ENCODE results near the gene CYP27B1.

DNA sequence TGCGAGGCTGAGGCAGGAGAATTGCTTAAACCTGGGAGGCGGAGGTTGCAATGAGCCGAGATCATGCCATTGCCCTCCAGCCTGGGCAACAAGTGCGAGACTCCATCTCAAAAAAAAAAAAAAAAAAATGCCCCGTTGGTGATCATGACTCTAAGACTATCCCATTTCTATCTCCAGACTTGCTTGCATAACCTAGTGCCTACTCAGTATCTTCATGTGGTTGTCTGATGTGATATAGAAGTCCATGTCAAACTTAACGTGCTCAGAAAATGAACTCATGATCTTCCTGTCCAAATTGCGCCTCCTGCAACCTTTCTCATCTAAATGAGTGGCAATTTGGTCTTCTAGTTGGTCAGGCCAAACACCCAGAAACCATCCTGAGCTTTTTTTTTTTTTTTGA, 11.0 kb upstream of the CYP27B1 start:
- TF ChIP-seq POLR2A (IDR thresholded peaks at IDR 0.05): no peak
- TF ChIP-seq, protein P1, sequence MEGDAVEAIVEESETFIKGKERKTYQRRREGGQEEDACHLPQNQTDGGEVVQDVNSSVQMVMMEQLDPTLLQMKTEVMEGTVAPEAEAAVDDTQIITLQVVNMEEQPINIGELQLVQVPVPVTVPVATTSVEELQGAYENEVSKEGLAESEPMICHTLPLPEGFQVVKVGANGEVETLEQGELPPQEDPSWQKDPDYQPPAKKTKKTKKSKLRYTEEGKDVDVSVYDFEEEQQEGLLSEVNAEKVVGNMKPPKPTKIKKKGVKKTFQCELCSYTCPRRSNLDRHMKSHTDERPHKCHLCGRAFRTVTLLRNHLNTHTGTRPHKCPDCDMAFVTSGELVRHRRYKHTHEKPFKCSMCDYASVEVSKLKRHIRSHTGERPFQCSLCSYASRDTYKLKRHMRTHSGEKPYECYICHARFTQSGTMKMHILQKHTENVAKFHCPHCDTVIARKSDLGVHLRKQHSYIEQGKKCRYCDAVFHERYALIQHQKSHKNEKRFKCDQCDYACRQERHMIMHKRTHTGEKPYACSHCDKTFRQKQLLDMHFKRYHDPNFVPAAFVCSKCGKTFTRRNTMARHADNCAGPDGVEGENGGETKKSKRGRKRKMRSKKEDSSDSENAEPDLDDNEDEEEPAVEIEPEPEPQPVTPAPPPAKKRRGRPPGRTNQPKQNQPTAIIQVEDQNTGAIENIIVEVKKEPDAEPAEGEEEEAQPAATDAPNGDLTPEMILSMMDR (IDR thresholded peaks at IDR 0.05): no peak

Measured in suprapubic skin (tissue), 3 donors.